H1 (cell line): ENCODE measurements around the gene C16orf95.

Experiments
- CBX5 ChIP-seq: fragments of 300-800, 300-1000 bp; sonication (generic); IDR thresholded peaks from 2 replicates; pipeline ENCODE4 v1.7.1; 2016; ENCODE audit warnings: antibody characterized with exemption, low read length, low read depth
- EZH2 ChIP-seq: fragments of 200-600 bp; sonication (generic); IDR thresholded peaks from 2 replicates; pipeline ENCODE4 v1.7.1; 2012; ENCODE audit warnings: low read depth, mild to moderate bottlenecking, moderate library complexity, low read length, inconsistent platforms; ENCODE audit not compliant: severe bottlenecking
- GABPA ChIP-seq: IDR thresholded peaks from 2 replicates; pipeline ENCODE4 v1.6.1; 2011; ENCODE audit warnings: mild to moderate bottlenecking, low read length, moderate library complexity, borderline replicate concordance; ENCODE audit not compliant: insufficient read depth
- MAFK ChIP-seq: IDR thresholded peaks from 2 replicates; pipeline ENCODE4 v1.6.1; 2012; ENCODE audit warnings: low read depth, mild to moderate bottlenecking, improper control_type of control experiment, low read length
- POLR2AphosphoS5 ChIP-seq: IDR thresholded peaks from 2 replicates; pipeline ENCODE4 v1.6.1; 2011; ENCODE audit warnings: low read depth, low read length
- RFX5 ChIP-seq: IDR thresholded peaks from 2 replicates; pipeline ENCODE4 v1.6.1; 2011; ENCODE audit warnings: low read depth, low read length, improper control_type of control experiment, borderline replicate concordance
- SIRT6 ChIP-seq: IDR thresholded peaks from one replicate; pipeline ENCODE4 v1.7.1; 2012; ENCODE audit warnings: low read length, inconsistent platforms
- SRF ChIP-seq: IDR thresholded peaks from 2 replicates; pipeline ENCODE4 v1.6.1; 2011; ENCODE audit warnings: mild to moderate bottlenecking, low read depth, low read length, moderate library complexity
- TAF1 ChIP-seq: IDR thresholded peaks from 2 replicates; pipeline ENCODE4 v1.6.1; 2011; ENCODE audit warnings: mild to moderate bottlenecking, low read depth, low read length
- USF2 ChIP-seq: IDR thresholded peaks from 2 replicates; pipeline ENCODE4 v1.6.1; 2011; ENCODE audit warnings: low read length, improper control_type of control experiment
- TF ChIP-seq, protein P1 (sequence below), 3 experiments: IDR thresholded peaks; 1 replicate in 2 of 3; 2 replicates in 1 of 3; pipeline versions ENCODE4 v1.5.1 to v1.6.1; 2011; ENCODE audit warnings: low read length in 3 of 3, mild to moderate bottlenecking in 3 of 3, inconsistent platforms in 2 of 3, low read depth in 1 of 3, moderate library complexity in 1 of 3; ENCODE audit not compliant: insufficient read depth in 1 of 3; ENCODE audit errors: control extremely low read depth in 1 of 3

GRCh38 chr16:87274794-87275193 lies 42.4 kb downstream of the C16orf95 start:
- TF ChIP-seq SIRT6 (no peak), SRF (no peak), GABPA (no peak), EZH2 (no peak), MAFK (no peak), TAF1 (no peak), RFX5 (no peak), USF2 (no peak), CBX5 (no peak), POLR2AphosphoS5 (no peak)
- TF ChIP-seq, protein P1, sequence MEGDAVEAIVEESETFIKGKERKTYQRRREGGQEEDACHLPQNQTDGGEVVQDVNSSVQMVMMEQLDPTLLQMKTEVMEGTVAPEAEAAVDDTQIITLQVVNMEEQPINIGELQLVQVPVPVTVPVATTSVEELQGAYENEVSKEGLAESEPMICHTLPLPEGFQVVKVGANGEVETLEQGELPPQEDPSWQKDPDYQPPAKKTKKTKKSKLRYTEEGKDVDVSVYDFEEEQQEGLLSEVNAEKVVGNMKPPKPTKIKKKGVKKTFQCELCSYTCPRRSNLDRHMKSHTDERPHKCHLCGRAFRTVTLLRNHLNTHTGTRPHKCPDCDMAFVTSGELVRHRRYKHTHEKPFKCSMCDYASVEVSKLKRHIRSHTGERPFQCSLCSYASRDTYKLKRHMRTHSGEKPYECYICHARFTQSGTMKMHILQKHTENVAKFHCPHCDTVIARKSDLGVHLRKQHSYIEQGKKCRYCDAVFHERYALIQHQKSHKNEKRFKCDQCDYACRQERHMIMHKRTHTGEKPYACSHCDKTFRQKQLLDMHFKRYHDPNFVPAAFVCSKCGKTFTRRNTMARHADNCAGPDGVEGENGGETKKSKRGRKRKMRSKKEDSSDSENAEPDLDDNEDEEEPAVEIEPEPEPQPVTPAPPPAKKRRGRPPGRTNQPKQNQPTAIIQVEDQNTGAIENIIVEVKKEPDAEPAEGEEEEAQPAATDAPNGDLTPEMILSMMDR (IDR thresholded peaks at IDR 0.05; ENCODE audit: control extremely low read depth in 1 of 3, insufficient read depth in 1 of 3, low read depth in 1 of 3, low read length in 3 of 3), result no peak
